Panc1 (cell line): ENCODE data around the gene ELAC2. TPM values are rescaled to one million over a fixed set of nuclear protein-coding genes. Genes with fewer than 3 reads are reported as not detected.

Experiments used
- ATAC-seq: fragments of 200-7000 bp; cut with Tn5 transposase; 2 replicates; pipeline ENCODE4 v1.9.1; 2020; ENCODE audit warnings: mild to moderate bottlenecking, moderate library complexity
- BruUV-seq: library from RNA; stranded (reverse); fragments of 400-500 nt; replicated peaks from 2 replicates; lab custom pipeline; 2021; lab: Mats Ljungman, UMichigan
- CTCF ChIA-PET: fragments of 300-600 bp; sonication (Branson Sonifier 250); formaldehyde crosslinking; loops from one replicate; lab custom pipeline; 2022; ENCODE audit warnings: antibody characterized with exemption; lab: Charles Lee
- POLR2A ChIA-PET: fragments of 300-600 bp; sonication (Branson Sonifier 250); formaldehyde crosslinking; loops from one replicate; lab custom pipeline; 2022; ENCODE audit warnings: antibody characterized with exemption; lab: Charles Lee
- DNase-seq: peaks from one replicate; pipeline ENCODE4 v3.0.0-alpha.2; 2010; ENCODE audit warnings: low read depth, low spot score
- H3K27ac ChIP-seq: 2 replicates; pipeline ENCODE4 v1.5.1; 2011; ENCODE audit warnings: mild to moderate bottlenecking, low read length, inconsistent platforms
- H3K27me3 ChIP-seq: fragments of 200-500 bp; sonication (Bioruptor generic); 2 replicates; pipeline ENCODE4 v1.6.0; 2014; ENCODE audit warnings: low read length, inconsistent platforms; ENCODE audit not compliant: control insufficient read depth, insufficient read depth
- H3K36me3 ChIP-seq: fragments of 200-500 bp; sonication (Bioruptor generic); 2 replicates; pipeline ENCODE4 v1.5.1; 2014; ENCODE audit warnings: inconsistent platforms, mild to moderate bottlenecking, low read length, moderate library complexity; ENCODE audit not compliant: control insufficient read depth, insufficient read depth
- H3K4me1 ChIP-seq: 2 replicates; pipeline ENCODE4 v1.5.1; 2011; ENCODE audit warnings: inconsistent platforms, mild to moderate bottlenecking, low read length, moderate library complexity; ENCODE audit not compliant: control insufficient read depth, insufficient read depth
- H3K4me3 ChIP-seq, 2 experiments: 2 replicates each; pipeline ENCODE4 v1.5.1; 2011 to 2012; ENCODE audit warnings: low read depth in 2 of 2, low read length in 2 of 2, mild to moderate bottlenecking in 2 of 2, inconsistent platforms in 1 of 2, moderate library complexity in 1 of 2
- H3K9me3 ChIP-seq: fragments of 200-500 bp; sonication (Bioruptor generic); 2 replicates; pipeline ENCODE4 v1.5.1; 2014; ENCODE audit warnings: low read depth, mild to moderate bottlenecking, inconsistent platforms, low read length, moderate library complexity; ENCODE audit not compliant: control insufficient read depth, insufficient read depth
- POLR2AphosphoS5 ChIP-seq: IDR thresholded peaks from 2 replicates; pipeline ENCODE4 v1.6.1; 2012; ENCODE audit warnings: mild to moderate bottlenecking, low read depth, low read length, moderate library complexity
- SIN3A ChIP-seq: IDR thresholded peaks from 2 replicates; pipeline ENCODE4 v1.6.1; 2012; ENCODE audit warnings: low read depth, mild to moderate bottlenecking, low read length, moderate library complexity, borderline replicate concordance; ENCODE audit not compliant: insufficient read depth
- TCF7L2 ChIP-seq: IDR thresholded peaks from 2 replicates; pipeline ENCODE4 v1.6.1; 2011; ENCODE audit warnings: mild to moderate bottlenecking, low read depth, low read length, inconsistent platforms
- in situ Hi-C: cut with HindIII; loops from 2 replicates; pipeline ENCODE4 v1.10.0; 2016; ENCODE audit warnings: low sequenced_read_pairs, low pct_unique_long_range_greater_than_20kb
- intact Hi-C: fragments of 100-400 bp; cut with micrococcal nuclease; formaldehyde crosslinking; loops from one replicate; pipeline ENCODE4 v1.10.0; 2022; ENCODE audit not compliant: unreplicated experiment
- total RNA-seq: library from RNA; stranded (reverse); gene quantifications from one replicate; pipeline ENCODE4 v1.2.1, GENCODE V29; 2021; ENCODE audit not compliant: unreplicated experiment
- TF ChIP-seq, protein P1 (sequence below): fragments of 450-650 bp; IDR thresholded peaks from 2 replicates; pipeline ENCODE4 v1.5.1; 2017; ENCODE audit warnings: mild to moderate bottlenecking
- TF ChIP-seq, protein P2 (sequence below), 2 experiments: IDR thresholded peaks; 2 replicates each; pipeline ENCODE4 v1.6.1; 2011 to 2012; ENCODE audit warnings: low read depth in 2 of 2, control low read depth in 1 of 2, low read length in 1 of 2, mild to moderate bottlenecking in 1 of 2, moderate library complexity in 1 of 2; ENCODE audit not compliant: insufficient read depth in 1 of 2

ELAC2 gene
- total RNA-seq, 1 experiment from 2014 or later = 52.7 TPM

DNA sequence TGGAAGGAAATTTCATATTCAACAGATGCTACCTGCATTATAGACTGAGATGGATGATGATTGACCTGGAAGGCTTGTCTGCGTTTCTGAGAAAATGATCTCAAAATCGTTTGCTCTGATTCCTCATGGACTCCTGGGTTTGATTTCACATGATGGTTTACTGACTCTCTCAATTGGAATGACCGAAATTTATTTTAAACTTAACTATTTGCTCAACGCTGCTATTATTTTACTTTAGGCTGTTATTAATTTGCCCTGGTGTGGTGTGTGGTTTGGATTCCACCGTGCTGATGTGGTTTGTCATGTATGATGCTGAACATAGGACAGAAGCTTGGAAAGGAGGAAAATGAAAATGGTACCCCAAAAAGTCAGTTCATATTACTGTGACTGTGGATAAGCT is 37.3 kb upstream of the ELAC2 start:
- no TSS peak for BruUV-seq
- DNase-seq (no peak), ATAC-seq (no peak)
- H3K4me1 ChIP-seq = no peaks in the 10 kb centered on the region
- CTCF ChIA-PET = no interaction called here
- no peak overlapping the region for H3K27ac ChIP-seq
- TF ChIP-seq TCF7L2 = no peak
- no peak for TF ChIP-seq SIN3A
- TF ChIP-seq, protein P1, sequence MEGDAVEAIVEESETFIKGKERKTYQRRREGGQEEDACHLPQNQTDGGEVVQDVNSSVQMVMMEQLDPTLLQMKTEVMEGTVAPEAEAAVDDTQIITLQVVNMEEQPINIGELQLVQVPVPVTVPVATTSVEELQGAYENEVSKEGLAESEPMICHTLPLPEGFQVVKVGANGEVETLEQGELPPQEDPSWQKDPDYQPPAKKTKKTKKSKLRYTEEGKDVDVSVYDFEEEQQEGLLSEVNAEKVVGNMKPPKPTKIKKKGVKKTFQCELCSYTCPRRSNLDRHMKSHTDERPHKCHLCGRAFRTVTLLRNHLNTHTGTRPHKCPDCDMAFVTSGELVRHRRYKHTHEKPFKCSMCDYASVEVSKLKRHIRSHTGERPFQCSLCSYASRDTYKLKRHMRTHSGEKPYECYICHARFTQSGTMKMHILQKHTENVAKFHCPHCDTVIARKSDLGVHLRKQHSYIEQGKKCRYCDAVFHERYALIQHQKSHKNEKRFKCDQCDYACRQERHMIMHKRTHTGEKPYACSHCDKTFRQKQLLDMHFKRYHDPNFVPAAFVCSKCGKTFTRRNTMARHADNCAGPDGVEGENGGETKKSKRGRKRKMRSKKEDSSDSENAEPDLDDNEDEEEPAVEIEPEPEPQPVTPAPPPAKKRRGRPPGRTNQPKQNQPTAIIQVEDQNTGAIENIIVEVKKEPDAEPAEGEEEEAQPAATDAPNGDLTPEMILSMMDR = no peak
- TF ChIP-seq POLR2AphosphoS5 = no peak
- TF ChIP-seq, protein P2, sequence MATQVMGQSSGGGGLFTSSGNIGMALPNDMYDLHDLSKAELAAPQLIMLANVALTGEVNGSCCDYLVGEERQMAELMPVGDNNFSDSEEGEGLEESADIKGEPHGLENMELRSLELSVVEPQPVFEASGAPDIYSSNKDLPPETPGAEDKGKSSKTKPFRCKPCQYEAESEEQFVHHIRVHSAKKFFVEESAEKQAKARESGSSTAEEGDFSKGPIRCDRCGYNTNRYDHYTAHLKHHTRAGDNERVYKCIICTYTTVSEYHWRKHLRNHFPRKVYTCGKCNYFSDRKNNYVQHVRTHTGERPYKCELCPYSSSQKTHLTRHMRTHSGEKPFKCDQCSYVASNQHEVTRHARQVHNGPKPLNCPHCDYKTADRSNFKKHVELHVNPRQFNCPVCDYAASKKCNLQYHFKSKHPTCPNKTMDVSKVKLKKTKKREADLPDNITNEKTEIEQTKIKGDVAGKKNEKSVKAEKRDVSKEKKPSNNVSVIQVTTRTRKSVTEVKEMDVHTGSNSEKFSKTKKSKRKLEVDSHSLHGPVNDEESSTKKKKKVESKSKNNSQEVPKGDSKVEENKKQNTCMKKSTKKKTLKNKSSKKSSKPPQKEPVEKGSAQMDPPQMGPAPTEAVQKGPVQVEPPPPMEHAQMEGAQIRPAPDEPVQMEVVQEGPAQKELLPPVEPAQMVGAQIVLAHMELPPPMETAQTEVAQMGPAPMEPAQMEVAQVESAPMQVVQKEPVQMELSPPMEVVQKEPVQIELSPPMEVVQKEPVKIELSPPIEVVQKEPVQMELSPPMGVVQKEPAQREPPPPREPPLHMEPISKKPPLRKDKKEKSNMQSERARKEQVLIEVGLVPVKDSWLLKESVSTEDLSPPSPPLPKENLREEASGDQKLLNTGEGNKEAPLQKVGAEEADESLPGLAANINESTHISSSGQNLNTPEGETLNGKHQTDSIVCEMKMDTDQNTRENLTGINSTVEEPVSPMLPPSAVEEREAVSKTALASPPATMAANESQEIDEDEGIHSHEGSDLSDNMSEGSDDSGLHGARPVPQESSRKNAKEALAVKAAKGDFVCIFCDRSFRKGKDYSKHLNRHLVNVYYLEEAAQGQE (IDR thresholded peaks at IDR 0.05; ENCODE audit: insufficient read depth in 1 of 2, low read depth in 2 of 2, low read length in 1 of 2) = no peak
- in situ Hi-C loops = no loop called here
- POLR2A ChIA-PET = no interaction called here
- intact Hi-C loops = no loop called here
- no peak overlapping the region for H3K4me3 ChIP-seq
- no peaks in the 10 kb centered on the region; the same call in 1 of the 2 replicates for H3K27me3 ChIP-seq
- no peaks in the 10 kb centered on the region for H3K9me3 ChIP-seq
- no peaks in the 10 kb centered on the region for H3K36me3 ChIP-seq

DNA sequence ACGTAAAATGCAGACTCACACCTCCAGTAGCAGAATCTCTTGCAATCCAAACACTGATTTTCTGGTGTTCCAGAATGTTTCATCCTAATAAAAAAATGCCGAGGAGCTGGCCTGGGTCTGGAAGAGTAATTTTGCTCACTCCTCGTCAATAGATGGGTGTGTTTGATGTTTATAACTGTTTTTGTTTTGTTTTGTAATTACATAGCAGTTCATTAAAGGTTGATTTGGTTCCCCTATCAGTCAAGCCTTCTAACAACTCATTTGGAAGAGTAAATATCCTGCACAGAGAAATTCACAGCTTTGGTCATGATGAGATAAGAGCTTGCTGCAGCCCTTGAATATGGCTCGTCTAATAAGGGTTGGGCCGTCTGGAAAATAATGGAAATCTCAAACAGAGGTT is 36.8 kb upstream of the ELAC2 start:
- H3K9me3 ChIP-seq = no peaks in the 10 kb centered on the region
- H3K36me3 ChIP-seq = no peaks in the 10 kb centered on the region
- in situ Hi-C loops = no loop called here
- BruUV-seq = no TSS peak
- intact Hi-C loops = no loop called here
- TF ChIP-seq, protein P2 (IDR thresholded peaks at IDR 0.05; ENCODE audit: insufficient read depth in 1 of 2, low read depth in 2 of 2, low read length in 1 of 2) = no peak
- TF ChIP-seq, protein P1 = no peak
- TF ChIP-seq TCF7L2 = no peak
- no peak for TF ChIP-seq POLR2AphosphoS5
- TF ChIP-seq SIN3A = no peak
- ATAC-seq (no peak), DNase-seq (no peak)
- CTCF ChIA-PET = no interaction called here
- POLR2A ChIA-PET = no interaction called here
- H3K27me3 ChIP-seq = no peaks in the 10 kb centered on the region; the same call in 1 of the 2 replicates
- no peak overlapping the region for H3K27ac ChIP-seq
- no peaks in the 10 kb centered on the region for H3K4me1 ChIP-seq
- no peak overlapping the region for H3K4me3 ChIP-seq
